Mesenchymal stem cell (in vitro differentiated cells and primary cell): ENCODE results near the gene SORBS1.

ENCODE experiments used
- DNase-seq: peaks from one replicate; pipeline ENCODE4 v3.0.0-alpha.2; 2013
- H2AFZ ChIP-seq: one replicate; pipeline ENCODE4 v1.6.1; 2013; ENCODE audit warnings: low read depth, mild to moderate bottlenecking, control low read depth, inconsistent platforms, low read length, moderate library complexity
- H2AK5ac ChIP-seq: 2 replicates; pipeline ENCODE4 v1.6.1; 2013; ENCODE audit warnings: low read length, moderate library complexity, mild to moderate bottlenecking, inconsistent platforms; ENCODE audit not compliant: severe bottlenecking
- H2BK120ac ChIP-seq: one replicate; pipeline ENCODE4 v1.6.1; 2013; ENCODE audit warnings: low read depth, mild to moderate bottlenecking, inconsistent platforms, low read length, moderate library complexity
- H2BK12ac ChIP-seq, 2 experiments: one replicate each; pipeline ENCODE4 v1.6.1; 2013; ENCODE audit warnings: inconsistent platforms in 2 of 2, low read length in 2 of 2, mild to moderate bottlenecking in 2 of 2, moderate library complexity in 2 of 2, control low read depth in 1 of 2
- H2BK15ac ChIP-seq: one replicate; pipeline ENCODE4 v1.6.1; 2013; ENCODE audit warnings: mild to moderate bottlenecking, low read depth, inconsistent platforms; ENCODE audit not compliant: poor library complexity, severe bottlenecking
- H2BK5ac ChIP-seq: 2 replicates; pipeline ENCODE4 v1.6.1; 2013; ENCODE audit warnings: low read depth, mild to moderate bottlenecking, low read length, control low read depth, inconsistent platforms; ENCODE audit not compliant: poor library complexity, severe bottlenecking
- H3K14ac ChIP-seq, 2 experiments: one replicate each; pipeline ENCODE4 v1.6.1; 2013; ENCODE audit warnings: inconsistent platforms in 2 of 2, low read length in 2 of 2, control low read depth in 1 of 2, mild to moderate bottlenecking in 1 of 2, moderate library complexity in 1 of 2
- H3K18ac ChIP-seq, 2 experiments: one replicate each; pipeline ENCODE4 v1.6.1; 2013; ENCODE audit warnings: inconsistent platforms in 2 of 2, low read length in 2 of 2, control low read depth in 1 of 2, low read depth in 1 of 2, mild to moderate bottlenecking in 1 of 2
- H3K23ac ChIP-seq, 2 experiments: one replicate each; pipeline ENCODE4 v1.6.1; 2013; ENCODE audit warnings: inconsistent platforms in 2 of 2, low read length in 2 of 2, mild to moderate bottlenecking in 2 of 2, moderate library complexity in 2 of 2, control low read depth in 1 of 2
- H3K27ac ChIP-seq: 2 replicates; pipeline ENCODE4 v1.5.1; 2013; ENCODE audit warnings: mild to moderate bottlenecking, moderate library complexity, low read length, control low read depth, inconsistent platforms; ENCODE audit not compliant: poor library complexity, severe bottlenecking
- H3K27me3 ChIP-seq, 2 experiments: 2 replicates each; pipeline versions ENCODE4 v1.6.1 to v1.7.0; 2013; ENCODE audit warnings: low read length in 2 of 2, mild to moderate bottlenecking in 2 of 2, moderate library complexity in 2 of 2, control low read depth in 1 of 2, inconsistent platforms in 1 of 2; ENCODE audit not compliant: control insufficient read depth in 1 of 2, insufficient read depth in 1 of 2
- H3K36me3 ChIP-seq, 2 experiments: 2 replicates each; pipeline versions ENCODE4 v1.6.1 to v1.7.0; 2013; ENCODE audit warnings: low read length in 2 of 2, control low read depth in 1 of 2, inconsistent platforms in 1 of 2, low read depth in 1 of 2, mild to moderate bottlenecking in 1 of 2; ENCODE audit not compliant: insufficient read depth in 2 of 2, control insufficient read depth in 1 of 2
- H3K4ac ChIP-seq, 2 experiments: one replicate each; pipeline ENCODE4 v1.6.1; 2013; ENCODE audit warnings: inconsistent platforms in 2 of 2, low read length in 2 of 2, mild to moderate bottlenecking in 2 of 2, moderate library complexity in 2 of 2, control low read depth in 1 of 2, low read depth in 1 of 2
- H3K4me1 ChIP-seq: 2 replicates; pipeline ENCODE4 v1.6.1; 2013; ENCODE audit warnings: low read depth, low read length, control low read depth; ENCODE audit not compliant: control insufficient read depth, insufficient read depth
- H3K4me2 ChIP-seq: 2 replicates; pipeline ENCODE4 v1.6.1; 2013; ENCODE audit warnings: low read length, mild to moderate bottlenecking, inconsistent platforms; ENCODE audit not compliant: poor library complexity, severe bottlenecking
- H3K4me3 ChIP-seq, 2 experiments: 2 replicates each; pipeline versions ENCODE4 v1.5.1 to v1.7.0; 2013; ENCODE audit warnings: low read length in 2 of 2, mild to moderate bottlenecking in 2 of 2, control low read depth in 1 of 2, low read depth in 1 of 2; ENCODE audit not compliant: insufficient read depth in 1 of 2
- H3K79me1 ChIP-seq: replicated peaks from 2 replicates; pipeline ENCODE4 v1.6.1; 2013; ENCODE audit warnings: mild to moderate bottlenecking, control low read depth, low read length, inconsistent platforms; ENCODE audit not compliant: poor library complexity, severe bottlenecking
- H3K9ac ChIP-seq: 2 replicates; pipeline ENCODE4 v1.7.0; 2013; ENCODE audit warnings: mild to moderate bottlenecking, low read length, moderate library complexity
- H3K9me3 ChIP-seq: 2 replicates; pipeline ENCODE4 v1.7.0; 2013; ENCODE audit warnings: mild to moderate bottlenecking, low read length; ENCODE audit not compliant: control insufficient read depth
- H4K8ac ChIP-seq: one replicate; pipeline ENCODE4 v1.6.1; 2013; ENCODE audit warnings: inconsistent platforms, mild to moderate bottlenecking, low read length, moderate library complexity
- H4K91ac ChIP-seq: one replicate; pipeline ENCODE4 v1.6.1; 2013; ENCODE audit warnings: mild to moderate bottlenecking, low read length, inconsistent platforms
- WGBS: methylation state at CpG from one replicate; pipeline ENCODE4 v1.1.7; 2013; ENCODE audit warnings: mixed read lengths; 5-methylcytosine and 5-hydroxymethylcytosine counted together

The SORBS1 gene

DNA sequence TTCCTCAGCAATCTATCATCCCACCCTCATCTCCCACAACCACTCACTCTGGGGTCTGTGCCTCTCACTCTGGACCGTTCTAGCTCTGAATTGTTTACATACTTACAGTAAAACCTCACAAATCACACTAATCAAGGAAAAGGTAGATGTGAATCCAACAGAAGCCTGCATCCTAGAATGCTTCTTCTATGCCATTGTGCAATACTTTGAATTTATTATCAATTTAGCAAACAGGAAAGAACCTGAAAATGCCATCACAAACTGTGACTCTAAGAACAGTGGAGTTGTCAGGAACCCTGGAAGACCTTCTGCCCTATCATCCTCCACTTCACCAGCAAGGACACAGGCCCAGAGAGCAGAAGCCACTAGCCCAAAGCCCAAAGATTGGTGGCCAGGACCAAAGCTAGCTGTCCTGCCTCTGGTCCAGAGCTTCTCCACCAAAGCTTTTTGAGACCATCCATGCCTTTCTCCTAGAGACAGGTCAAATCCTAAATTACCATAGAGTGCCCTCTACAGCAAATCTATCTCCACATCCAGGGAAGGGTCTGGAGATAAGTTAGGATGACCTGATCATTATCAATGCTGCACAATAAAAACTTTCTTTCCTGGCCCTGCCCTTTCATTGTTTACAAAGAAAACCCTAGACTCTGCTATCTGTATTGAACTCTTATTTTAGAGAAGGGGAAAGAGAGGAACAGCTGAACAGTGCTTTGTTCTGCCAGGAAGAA is 2.4 kb downstream of the SORBS1 start:
- H3K27ac ChIP-seq = no peak overlapping the region
- H3K4me3 ChIP-seq = no peak overlapping the region
- H3K4ac ChIP-seq = no peak overlapping the region
- no peak overlapping the region for H2BK120ac ChIP-seq
- H3K27me3 ChIP-seq = peaks cover 13 to 29% of the 10 kb centered on the region in 2 experiments
- no peak overlapping the region for H3K9ac ChIP-seq
- no peaks in the 10 kb centered on the region for H3K36me3 ChIP-seq
- no peaks in the 10 kb centered on the region for H3K9me3 ChIP-seq
- no peak overlapping the region for H2AFZ ChIP-seq
- peaks cover 9% of the 10 kb centered on the region for H3K79me1 ChIP-seq
- no peak overlapping the region for H3K14ac ChIP-seq
- DNase-seq = no peak
- no peak overlapping the region for H2BK12ac ChIP-seq
- H3K18ac ChIP-seq = no peak overlapping the region
- H2BK15ac ChIP-seq = no peak overlapping the region
- H3K4me2 ChIP-seq = no peak overlapping the region
- H2BK5ac ChIP-seq = no peak overlapping the region
- H3K4me1 ChIP-seq = peaks cover 4% of the 10 kb centered on the region
- WGBS = 42% methylated on average over 1 of the region's 1 CpG
- no peak overlapping the region for H4K8ac ChIP-seq
- no peak overlapping the region for H2AK5ac ChIP-seq
- H4K91ac ChIP-seq = no peak overlapping the region
- no peak overlapping the region for H3K23ac ChIP-seq

GRCh38 chr10:95556994-95557767 is 4.0 kb downstream of the SORBS1 start:
- H3K9me3 ChIP-seq = peaks cover 9% of the 10 kb centered on the region
- no peak overlapping the region for H2AFZ ChIP-seq
- no peak overlapping the region for H2AK5ac ChIP-seq
- whole genome bisulfite sequencing = 81% methylated on average over 8 of the region's 8 CpGs
- peaks cover 9% of the 10 kb centered on the region for H3K79me1 ChIP-seq
- no peak overlapping the region for H4K91ac ChIP-seq
- H2BK12ac ChIP-seq = no peak overlapping the region
- no peak overlapping the region for H3K4me2 ChIP-seq
- H3K9ac ChIP-seq = no peak overlapping the region
- no peak overlapping the region for H3K23ac ChIP-seq
- no peak overlapping the region for H3K18ac ChIP-seq
- no peak overlapping the region for H2BK120ac ChIP-seq
- no peak overlapping the region for H3K14ac ChIP-seq
- no peaks in the 10 kb centered on the region for H3K36me3 ChIP-seq
- H3K4ac ChIP-seq = no peak overlapping the region
- DNase-seq = no peak
- H3K4me3 ChIP-seq = no peak overlapping the region
- no peak overlapping the region for H2BK5ac ChIP-seq
- no peak overlapping the region for H3K27ac ChIP-seq
- H3K27me3 ChIP-seq = peaks cover 13 to 29% of the 10 kb centered on the region in 2 experiments
- H3K4me1 ChIP-seq = peaks cover 4% of the 10 kb centered on the region
- H4K8ac ChIP-seq = peak overlapping the region; percentile 47
- H2BK15ac ChIP-seq = no peak overlapping the region

GRCh38 chr10:95553674-95554073 is 7.5 kb downstream of the SORBS1 start:
- WGBS = 98% methylated on average over 4 of the region's 4 CpGs
- Histone ChIP-seq H3K4me2 (no peak overlapping the region), H3K9me3 (peaks cover 9% of the 10 kb centered on the region), H3K14ac (no peak overlapping the region), H3K23ac (no peak overlapping the region), H2BK5ac (no peak overlapping the region), H3K79me1 (peaks cover 10% of the 10 kb centered on the region), H3K4me1 (peaks cover 1% of the 10 kb centered on the region), H3K4ac (no peak overlapping the region), H2AK5ac (no peak overlapping the region), H4K8ac (no peak overlapping the region), H2AFZ (no peak overlapping the region), H3K27ac (no peak overlapping the region), H3K9ac (no peak overlapping the region), H3K36me3 (no peaks in the 10 kb centered on the region), H3K18ac (no peak overlapping the region), H4K91ac (no peak overlapping the region), H2BK12ac (no peak overlapping the region), H3K4me3 (no peak overlapping the region), H2BK15ac (no peak overlapping the region), H3K27me3 (peaks cover 1 to 39% of the 10 kb centered on the region in 2 experiments), H2BK120ac (no peak overlapping the region)
- DNase-seq = no peak

- no peak overlapping the region for H2BK120ac ChIP-seq
- H3K14ac ChIP-seq = no peak overlapping the region
- no peak overlapping the region for H3K4ac ChIP-seq
- H2AK5ac ChIP-seq = no peak overlapping the region
- no peak overlapping the region for H2BK5ac ChIP-seq
- H2BK12ac ChIP-seq = no peak overlapping the region
- H3K4me2 ChIP-seq = no peak overlapping the region
- no peak for DNase-seq
- no peaks in the 10 kb centered on the region for H3K36me3 ChIP-seq
- no peak overlapping the region for H3K18ac ChIP-seq
- no peak overlapping the region for H3K23ac ChIP-seq
- WGBS = 20% methylated on average over 2 of the region's 5 CpGs
- no peak overlapping the region for H2AFZ ChIP-seq
- H4K91ac ChIP-seq = no peak overlapping the region
- peaks cover 9% of the 10 kb centered on the region for H3K9me3 ChIP-seq
- peaks cover 3% of the 10 kb centered on the region for H3K4me1 ChIP-seq
- H4K8ac ChIP-seq = no peak overlapping the region
- H3K27ac ChIP-seq = no peak overlapping the region
- no peak overlapping the region for H3K9ac ChIP-seq
- peaks cover 0 to 34% of the 10 kb centered on the region in 2 experiments for H3K27me3 ChIP-seq
- H3K4me3 ChIP-seq = no peak overlapping the region
- H3K79me1 ChIP-seq = peaks cover 8% of the 10 kb centered on the region
- no peak overlapping the region for H2BK15ac ChIP-seq
These were observed 8.4 kb downstream of the SORBS1 start for GRCh38 chr10:95552679-95553342.
